ENCODE data around the gene STKLD1. TPM values are rescaled to one million over a fixed set of nuclear protein-coding genes. Genes with fewer than 3 reads are reported as not detected.

The STKLD1 gene
- total and polyA plus RNA-seq, 9 of the 15 experiments (the other 6 are each of a cell fraction or from before 2014, with no cell fraction given), result 0.10 to 0.65 (median 0.33) TPM; not detected in 2

DNA sequence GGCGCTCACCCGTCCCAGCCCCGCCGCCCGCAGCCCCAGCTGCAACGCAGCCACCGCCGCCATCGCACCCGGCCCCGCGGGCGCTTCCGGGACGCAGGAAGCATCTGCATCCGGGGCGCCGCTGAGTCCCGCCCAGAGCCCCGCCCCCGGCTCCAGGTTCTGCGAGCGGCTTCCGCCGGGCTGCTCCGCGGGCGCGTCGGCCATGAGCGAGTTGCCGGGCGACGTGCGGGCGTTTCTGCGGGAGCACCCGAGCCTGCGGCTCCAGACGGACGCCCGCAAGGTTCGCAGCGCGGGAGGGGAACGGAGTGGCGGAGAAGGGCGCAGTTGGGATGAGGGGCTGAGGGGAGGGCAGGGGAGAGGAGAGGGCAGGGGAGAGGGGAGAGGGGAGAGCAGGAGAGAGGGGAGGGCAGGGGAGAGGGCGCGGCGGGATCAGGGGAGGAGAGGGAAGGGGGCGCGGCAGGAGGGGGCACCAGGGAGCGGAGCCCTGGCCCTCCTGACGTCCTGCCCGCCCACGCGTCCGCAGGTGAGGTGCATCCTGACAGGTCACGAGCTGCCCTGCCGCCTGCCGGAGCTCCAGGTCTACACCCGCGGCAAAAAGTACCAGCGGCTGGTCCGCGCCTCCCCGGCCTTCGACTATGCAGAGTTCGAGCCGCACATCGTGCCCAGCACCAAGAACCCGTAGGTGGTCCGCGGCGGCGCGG lies 19.6 kb upstream of the STKLD1 start, which contains the start of the genes SURF1 and SURF2 (continued):
- TF ChIP-seq, protein P1, sequence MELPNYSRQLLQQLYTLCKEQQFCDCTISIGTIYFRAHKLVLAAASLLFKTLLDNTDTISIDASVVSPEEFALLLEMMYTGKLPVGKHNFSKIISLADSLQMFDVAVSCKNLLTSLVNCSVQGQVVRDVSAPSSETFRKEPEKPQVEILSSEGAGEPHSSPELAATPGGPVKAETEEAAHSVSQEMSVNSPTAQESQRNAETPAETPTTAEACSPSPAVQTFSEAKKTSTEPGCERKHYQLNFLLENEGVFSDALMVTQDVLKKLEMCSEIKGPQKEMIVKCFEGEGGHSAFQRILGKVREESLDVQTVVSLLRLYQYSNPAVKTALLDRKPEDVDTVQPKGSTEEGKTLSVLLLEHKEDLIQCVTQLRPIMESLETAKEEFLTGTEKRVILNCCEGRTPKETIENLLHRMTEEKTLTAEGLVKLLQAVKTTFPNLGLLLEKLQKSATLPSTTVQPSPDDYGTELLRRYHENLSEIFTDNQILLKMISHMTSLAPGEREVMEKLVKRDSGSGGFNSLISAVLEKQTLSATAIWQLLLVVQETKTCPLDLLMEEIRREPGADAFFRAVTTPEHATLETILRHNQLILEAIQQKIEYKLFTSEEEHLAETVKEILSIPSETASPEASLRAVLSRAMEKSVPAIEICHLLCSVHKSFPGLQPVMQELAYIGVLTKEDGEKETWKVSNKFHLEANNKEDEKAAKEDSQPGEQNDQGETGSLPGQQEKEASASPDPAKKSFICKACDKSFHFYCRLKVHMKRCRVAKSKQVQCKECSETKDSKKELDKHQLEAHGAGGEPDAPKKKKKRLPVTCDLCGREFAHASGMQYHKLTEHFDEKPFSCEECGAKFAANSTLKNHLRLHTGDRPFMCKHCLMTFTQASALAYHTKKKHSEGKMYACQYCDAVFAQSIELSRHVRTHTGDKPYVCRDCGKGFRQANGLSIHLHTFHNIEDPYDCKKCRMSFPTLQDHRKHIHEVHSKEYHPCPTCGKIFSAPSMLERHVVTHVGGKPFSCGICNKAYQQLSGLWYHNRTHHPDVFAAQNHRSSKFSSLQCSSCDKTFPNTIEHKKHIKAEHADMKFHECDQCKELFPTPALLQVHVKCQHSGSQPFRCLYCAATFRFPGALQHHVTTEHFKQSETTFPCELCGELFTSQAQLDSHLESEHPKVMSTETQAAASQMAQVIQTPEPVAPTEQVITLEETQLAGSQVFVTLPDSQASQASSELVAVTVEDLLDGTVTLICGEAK (IDR thresholded peaks at IDR 0.05), result peak; percentile 90
- TF ChIP-seq, protein P1 (CRISPR knock-in tag; IDR thresholded peaks at IDR 0.05), result no peak
- TF ChIP-seq HDAC8 (tag; IDR thresholded peaks at IDR 0.05), result no peak
- peak; percentile 53; the same call in 1 of the 2 replicates for TF ChIP-seq SP1 (CRISPR knock-in tag; IDR thresholded peaks at IDR 0.05)
- TF ChIP-seq ZBTB1 (CRISPR knock-in tag; IDR thresholded peaks at IDR 0.05; ENCODE audit: borderline replicate concordance, low read depth), result peak; percentile 54; the same call in 1 of the 2 replicates
- TF ChIP-seq ETV1 (tag; conservative IDR thresholded peaks at IDR 0.05; ENCODE audit: low read depth), result no peak
- TF ChIP-seq, protein P2, sequence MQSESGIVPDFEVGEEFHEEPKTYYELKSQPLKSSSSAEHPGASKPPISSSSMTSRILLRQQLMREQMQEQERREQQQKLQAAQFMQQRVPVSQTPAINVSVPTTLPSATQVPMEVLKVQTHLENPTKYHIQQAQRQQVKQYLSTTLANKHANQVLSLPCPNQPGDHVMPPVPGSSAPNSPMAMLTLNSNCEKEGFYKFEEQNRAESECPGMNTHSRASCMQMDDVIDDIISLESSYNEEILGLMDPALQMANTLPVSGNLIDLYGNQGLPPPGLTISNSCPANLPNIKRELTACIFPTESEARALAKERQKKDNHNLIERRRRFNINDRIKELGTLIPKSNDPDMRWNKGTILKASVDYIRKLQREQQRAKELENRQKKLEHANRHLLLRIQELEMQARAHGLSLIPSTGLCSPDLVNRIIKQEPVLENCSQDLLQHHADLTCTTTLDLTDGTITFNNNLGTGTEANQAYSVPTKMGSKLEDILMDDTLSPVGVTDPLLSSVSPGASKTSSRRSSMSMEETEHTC (IDR thresholded peaks at IDR 0.05), result peak; percentile 67; the same call in 1 of the 2 replicates
- TF ChIP-seq, protein P3, sequence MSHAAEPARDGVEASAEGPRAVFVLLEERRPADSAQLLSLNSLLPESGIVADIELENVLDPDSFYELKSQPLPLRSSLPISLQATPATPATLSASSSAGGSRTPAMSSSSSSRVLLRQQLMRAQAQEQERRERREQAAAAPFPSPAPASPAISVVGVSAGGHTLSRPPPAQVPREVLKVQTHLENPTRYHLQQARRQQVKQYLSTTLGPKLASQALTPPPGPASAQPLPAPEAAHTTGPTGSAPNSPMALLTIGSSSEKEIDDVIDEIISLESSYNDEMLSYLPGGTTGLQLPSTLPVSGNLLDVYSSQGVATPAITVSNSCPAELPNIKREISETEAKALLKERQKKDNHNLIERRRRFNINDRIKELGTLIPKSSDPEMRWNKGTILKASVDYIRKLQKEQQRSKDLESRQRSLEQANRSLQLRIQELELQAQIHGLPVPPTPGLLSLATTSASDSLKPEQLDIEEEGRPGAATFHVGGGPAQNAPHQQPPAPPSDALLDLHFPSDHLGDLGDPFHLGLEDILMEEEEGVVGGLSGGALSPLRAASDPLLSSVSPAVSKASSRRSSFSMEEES (CRISPR knock-in tag; IDR thresholded peaks at IDR 0.05), result no peak
- TF ChIP-seq HNRNPLL (IDR thresholded peaks at IDR 0.05; ENCODE audit: low read depth, low read length, poor library complexity, severe bottlenecking), result no peak
- no peak for TF ChIP-seq ZNF384 (IDR thresholded peaks at IDR 0.05; ENCODE audit: low read depth, low read length)
- TF ChIP-seq DDX20 (tag; IDR thresholded peaks at IDR 0.05; ENCODE audit: low read depth), result no peak
- TF ChIP-seq, protein P4, sequence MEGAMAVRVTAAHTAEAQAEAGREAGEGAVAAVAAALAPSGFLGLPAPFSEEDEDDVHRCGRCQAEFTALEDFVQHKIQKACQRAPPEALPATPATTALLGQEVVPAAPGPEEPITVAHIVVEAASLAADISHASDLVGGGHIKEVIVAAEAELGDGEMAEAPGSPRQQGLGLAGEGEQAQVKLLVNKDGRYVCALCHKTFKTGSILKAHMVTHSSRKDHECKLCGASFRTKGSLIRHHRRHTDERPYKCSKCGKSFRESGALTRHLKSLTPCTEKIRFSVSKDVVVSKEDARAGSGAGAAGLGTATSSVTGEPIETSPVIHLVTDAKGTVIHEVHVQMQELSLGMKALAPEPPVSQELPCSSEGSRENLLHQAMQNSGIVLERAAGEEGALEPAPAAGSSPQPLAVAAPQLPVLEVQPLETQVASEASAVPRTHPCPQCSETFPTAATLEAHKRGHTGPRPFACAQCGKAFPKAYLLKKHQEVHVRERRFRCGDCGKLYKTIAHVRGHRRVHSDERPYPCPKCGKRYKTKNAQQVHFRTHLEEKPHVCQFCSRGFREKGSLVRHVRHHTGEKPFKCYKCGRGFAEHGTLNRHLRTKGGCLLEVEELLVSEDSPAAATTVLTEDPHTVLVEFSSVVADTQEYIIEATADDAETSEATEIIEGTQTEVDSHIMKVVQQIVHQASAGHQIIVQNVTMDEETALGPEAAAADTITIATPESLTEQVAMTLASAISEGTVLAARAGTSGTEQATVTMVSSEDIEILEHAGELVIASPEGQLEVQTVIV (CRISPR knock-in tag; IDR thresholded peaks at IDR 0.05; ENCODE audit: borderline replicate concordance), result no peak

All from K562 (cell line).